ENCODE results near the gene ECEL1. TPM values are rescaled to one million over a fixed set of nuclear protein-coding genes. Genes with fewer than 3 reads are reported as not detected.
"Not testable (repeated sequence)": the region's sequence is repeated elsewhere in the genome, so short reads cannot be mapped to it uniquely, and the experiment has no call there.

ECEL1 gene
- 0.39 TPM for polyA plus RNA-seq (ENCODE audit: insufficient read length)

- DNase-seq: no peak
These were observed at the start of gene ECEL1 for GRCh38 chr2:232487385-232488096. Gene ECEL1 (minus strand): TSS chr2:232487834. CDS start chr2:232486653, 1,181 bp downstream.

- no peak for DNase-seq
These were observed 49.4 kb upstream of the ECEL1 start for GRCh38 chr2:232537079-232537478.

GRCh38 chr2:232535761-232536530 lies 48.3 kb upstream of the ECEL1 start:
- no peak for DNase-seq

DNA sequence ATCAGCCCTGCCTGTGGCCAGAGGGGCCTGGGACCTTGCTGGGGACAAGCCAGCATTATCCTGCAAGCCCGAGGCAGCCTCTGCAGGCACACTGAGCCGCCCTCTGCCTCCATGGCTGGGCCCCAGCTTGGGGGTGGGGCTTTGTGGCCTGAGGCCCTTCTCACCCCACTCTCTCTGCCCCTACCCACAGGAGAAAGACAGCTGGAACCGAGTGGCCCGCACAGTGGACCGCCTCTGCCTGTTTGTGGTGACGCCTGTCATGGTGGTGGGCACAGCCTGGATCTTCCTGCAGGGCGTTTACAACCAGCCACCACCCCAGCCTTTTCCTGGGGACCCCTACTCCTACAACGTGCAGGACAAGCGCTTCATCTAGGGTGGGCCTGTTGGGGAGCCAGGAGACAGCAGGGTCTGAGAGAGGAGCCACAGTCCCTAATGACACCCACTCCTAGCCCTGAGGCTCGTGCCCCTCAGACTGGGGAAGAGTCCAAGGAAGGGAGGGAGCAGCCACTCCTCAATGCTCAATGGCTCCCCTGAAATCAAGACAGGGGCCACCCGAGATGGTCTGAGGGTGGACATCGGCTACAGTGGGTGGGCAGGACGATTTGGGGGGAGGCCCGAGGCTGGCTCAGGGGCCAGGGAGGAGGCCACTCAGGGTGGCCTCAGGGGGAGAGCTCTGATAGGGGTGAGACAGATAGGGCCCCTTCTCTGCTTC lies 47.5 kb upstream of the ECEL1 start:
- DNase-seq: no peak

DNA sequence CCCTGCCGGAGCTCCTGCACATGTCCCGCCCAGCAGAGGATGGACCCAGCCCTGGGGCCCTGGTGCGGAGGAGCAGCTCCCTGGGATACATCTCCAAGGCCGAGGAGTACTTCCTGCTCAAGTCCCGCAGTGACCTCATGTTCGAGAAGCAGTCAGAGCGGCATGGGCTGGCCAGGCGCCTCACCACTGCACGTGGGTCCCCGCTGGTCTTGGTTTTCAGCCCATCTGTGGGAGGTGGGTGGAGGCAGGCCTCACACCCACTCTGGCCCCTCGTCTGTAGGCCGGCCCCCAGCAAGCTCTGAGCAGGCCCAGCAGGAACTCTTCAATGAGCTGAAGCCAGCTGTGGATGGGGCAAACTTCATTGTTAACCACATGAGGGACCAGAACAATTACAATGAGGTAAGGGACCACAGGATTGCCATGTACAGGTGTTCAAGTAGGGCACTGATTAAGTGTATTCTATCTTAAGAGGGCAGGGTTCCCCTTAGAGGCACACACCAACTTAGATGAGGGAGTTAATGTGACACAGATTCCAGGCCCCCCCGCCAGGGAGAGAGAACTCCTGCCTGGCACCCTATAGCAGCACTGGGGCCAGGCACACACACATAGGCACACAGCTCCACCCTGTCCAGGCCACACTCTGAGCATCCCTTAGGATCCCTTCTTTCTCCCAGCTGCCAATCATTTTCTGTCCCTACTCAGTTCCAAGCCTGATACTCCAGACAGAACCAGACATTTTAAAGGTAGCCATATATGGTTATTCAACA lies 46.5 kb upstream of the ECEL1 start:
- no peak for DNase-seq

DNA sequence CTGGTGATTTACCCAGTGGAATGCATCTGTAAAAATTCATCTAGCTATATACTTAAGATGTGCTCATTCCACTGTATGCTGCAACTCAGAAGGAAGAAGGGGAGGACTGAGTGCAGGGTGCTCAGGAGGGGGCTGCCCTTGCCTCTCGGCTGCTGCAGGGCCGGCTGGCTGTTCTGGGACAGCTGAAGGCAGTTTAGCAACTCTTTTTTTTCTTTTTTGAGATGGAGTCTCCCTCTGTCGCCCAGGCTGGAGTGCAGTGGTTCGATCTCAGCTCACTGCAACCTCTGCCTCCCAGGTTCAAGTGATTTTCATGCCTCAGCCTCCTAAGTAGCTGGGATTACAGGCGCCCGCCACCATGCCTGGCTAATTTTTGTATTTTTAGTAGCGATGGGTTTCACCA lies 45.2 kb upstream of the ECEL1 start:
- not testable (repeated sequence) for DNase-seq

DNA sequence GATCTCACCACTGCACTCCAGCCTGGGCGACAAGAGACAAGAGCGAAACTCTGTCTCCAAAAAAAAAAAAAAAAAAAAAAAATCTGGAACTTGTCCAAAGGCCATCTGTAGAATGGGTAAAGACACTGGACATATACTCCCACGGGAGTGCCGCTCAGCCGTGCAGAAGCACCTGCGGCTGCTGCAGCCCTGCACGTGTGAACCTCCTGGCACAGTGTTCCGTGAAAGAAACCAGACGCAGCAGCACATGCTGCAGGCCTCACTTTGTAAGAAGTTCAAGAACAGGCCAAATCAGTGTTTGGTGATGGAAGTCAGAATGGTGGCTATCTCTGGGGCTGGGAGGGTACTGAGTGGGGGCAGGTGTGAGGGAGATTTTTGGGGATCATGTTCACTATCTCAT lies 44.8 kb upstream of the ECEL1 start:
- DNase-seq: no peak

GRCh38 chr2:232530626-232531260 lies 43.1 kb upstream of the ECEL1 start:
- no peak for DNase-seq

DNA sequence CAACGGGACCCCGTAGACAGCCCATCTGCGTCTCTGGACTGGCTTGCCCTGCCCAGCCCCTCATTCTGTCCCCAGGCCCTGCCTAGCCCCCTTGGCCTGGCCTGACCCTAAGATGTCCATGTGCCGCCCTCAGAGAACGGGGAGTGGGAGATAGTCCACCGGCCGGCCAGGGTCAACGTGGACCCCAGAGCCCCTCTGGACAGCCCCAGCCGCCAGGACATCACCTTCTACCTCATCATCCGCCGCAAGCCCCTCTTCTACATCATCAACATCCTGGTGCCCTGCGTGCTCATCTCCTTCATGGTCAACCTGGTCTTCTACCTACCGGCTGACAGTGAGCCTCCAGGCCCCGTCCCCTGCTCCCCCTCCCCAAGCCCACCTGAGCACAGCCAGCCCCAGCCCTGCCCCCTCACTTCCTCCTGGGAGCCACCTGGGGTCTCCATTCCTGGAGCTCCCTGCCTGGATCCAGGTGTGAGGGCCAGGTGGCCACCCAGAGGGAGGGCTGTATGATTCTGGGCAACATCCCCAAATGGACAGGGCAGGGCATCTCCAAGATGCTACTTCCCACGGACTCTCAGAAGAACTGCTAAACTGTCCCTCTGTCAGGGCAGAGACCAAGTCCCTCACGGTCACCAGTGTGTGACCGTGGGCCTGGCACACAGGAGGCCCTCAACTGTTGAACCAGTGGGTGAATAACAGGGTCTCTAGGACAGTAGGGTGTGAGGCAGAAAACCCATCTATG lies 42.3 kb upstream of the ECEL1 start:
- DNase-seq: no peak

GRCh38 chr2:232528746-232529460 lies 41.3 kb upstream of the ECEL1 start:
- no peak for DNase-seq

- DNase-seq: no peak
These were observed 40.4 kb upstream of the ECEL1 start for GRCh38 chr2:232527905-232528470.

- no peak for DNase-seq
These were observed 38.8 kb upstream of the ECEL1 start for GRCh38 chr2:232526372-232526941.

DNA sequence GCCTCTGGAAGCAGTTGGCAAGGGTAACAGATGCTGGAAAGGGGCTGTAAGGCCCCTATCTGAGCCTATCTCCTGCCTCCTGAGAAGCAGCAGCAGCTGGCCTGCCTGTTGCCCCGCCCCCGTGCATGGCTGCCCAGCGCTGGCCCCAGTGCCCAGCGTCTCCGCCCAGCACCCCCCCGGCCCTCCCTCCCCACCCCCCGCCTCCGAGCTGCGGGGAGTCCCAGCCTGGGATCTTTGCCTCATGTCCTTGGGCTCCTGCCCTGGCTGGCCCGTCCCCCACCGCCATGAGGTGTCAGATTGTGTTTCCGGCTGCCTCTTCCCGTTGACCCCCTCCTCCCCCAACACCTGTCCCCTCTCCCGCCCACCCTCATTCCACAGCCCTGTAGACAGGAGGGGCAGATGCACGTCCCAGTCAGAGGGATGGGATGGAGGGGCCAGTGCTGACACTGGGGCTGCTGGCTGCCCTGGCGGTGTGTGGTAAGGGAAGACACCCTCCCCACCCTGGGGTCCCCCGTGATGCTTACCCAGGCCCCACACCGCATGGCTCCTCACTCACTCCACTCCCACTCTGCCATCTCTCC lies 38.2 kb upstream of the ECEL1 start, which contains the start of gene CHRND:
CHRND (plus strand) TSS at position 370 of the 581 bp plus-strand sequence; CDS start at position 426, 56 bp downstream.
- DNase-seq: peak; percentile 69

- no peak for DNase-seq
These were observed 37.6 kb upstream of the ECEL1 start for GRCh38 chr2:232525199-232525598.

- DNase-seq: no peak
These were observed 37.1 kb upstream of the ECEL1 start for GRCh38 chr2:232524771-232525170.

- peak; percentile 54 for DNase-seq
These were observed 36.3 kb upstream of the ECEL1 start for GRCh38 chr2:232523682-232524597.

DNA sequence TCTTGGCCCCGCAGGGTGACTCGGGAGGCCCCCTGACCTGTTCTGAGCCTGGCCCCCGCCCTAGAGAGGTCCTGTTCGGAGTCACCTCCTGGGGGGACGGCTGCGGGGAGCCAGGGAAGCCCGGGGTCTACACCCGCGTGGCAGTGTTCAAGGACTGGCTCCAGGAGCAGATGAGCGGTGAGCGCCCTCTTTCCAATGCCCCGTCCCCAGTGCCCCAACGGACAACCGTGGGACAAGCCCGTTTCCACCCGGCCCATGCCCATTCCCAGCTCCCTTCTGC lies 35.7 kb upstream of the ECEL1 start:
- no peak for DNase-seq

DNA sequence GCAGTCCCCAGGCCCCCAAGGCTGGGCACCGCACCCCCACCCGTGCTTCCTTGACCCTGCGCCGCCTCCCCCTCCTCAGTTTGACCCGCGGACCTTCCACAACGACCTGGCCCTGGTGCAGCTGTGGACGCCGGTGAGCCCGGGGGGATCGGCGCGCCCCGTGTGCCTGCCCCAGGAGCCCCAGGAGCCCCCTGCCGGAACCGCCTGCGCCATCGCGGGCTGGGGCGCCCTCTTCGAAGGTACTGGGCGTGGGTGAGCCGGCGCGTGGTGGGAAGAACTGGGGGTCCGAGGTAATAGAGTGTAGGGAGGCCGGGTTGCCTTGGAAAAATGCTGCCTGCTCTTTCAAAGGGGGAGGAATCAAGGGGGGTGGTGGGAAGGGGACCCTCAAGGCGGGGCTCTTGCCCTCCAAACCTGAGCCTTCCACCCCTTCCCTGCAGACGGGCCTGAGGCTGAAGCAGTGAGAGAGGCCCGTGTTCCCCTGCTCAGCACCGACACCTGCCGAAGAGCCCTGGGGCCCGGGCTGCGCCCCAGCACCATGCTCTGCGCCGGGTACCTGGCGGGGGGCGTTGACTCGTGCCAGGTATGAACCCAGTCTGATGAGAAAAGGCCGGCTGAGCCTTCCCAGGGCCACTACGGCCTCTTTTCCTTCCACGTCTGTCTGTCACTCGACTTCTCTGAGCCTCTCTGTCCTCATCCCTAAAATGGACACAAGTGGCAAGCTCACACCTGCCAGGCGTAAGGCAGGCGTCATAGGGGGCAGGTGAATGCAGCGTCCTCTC lies 35.2 kb upstream of the ECEL1 start:
- no peak for DNase-seq

All from hindlimb muscle (tissue), 1 donor.